GM20431 (cell line): Measurements from ENCODE around the gene DLK1.

Experiments
- in situ Hi-C: fragments of 300-500 bp; cut with MseI, MboI; formaldehyde crosslinking; loops from one replicate; pipeline ENCODE4 v1.15.0; 2020; ENCODE audit warnings: low sequenced_read_pairs; ENCODE audit not compliant: unreplicated experiment

Gene DLK1

DNA sequence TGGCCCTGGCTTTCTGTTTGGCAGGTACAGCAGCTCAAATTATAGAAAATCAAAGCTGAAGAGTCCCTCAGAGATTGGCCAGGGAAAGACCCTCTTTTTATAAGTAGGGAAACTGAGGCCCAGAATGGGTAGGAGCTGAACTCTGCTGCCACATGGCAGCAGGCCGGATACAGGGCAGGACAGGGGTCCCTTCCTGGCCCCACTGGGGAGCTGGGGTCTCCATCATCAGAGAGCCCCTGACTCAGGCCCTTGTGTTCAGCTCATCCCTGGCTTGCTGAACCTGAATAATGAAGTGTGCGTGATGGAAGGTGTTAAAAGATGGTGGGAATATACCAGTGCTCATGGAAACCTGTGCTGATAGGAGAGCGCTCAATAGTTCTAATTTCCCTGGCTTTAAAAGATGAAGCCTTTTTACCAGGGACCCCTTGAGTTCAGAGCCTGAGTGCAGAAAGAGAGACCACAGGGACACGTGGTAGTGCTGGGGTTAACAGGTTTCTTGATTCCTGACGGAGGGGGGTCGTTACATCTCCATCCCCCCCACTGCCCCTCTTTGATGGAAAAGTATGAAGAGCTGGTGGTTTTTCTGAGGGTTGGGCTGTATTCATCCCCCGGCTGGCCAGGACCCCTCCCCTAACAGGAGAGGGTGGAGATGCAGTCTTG, 4.4 kb downstream of the DLK1 start:
- in situ Hi-C loops, result no loop called here

DNA sequence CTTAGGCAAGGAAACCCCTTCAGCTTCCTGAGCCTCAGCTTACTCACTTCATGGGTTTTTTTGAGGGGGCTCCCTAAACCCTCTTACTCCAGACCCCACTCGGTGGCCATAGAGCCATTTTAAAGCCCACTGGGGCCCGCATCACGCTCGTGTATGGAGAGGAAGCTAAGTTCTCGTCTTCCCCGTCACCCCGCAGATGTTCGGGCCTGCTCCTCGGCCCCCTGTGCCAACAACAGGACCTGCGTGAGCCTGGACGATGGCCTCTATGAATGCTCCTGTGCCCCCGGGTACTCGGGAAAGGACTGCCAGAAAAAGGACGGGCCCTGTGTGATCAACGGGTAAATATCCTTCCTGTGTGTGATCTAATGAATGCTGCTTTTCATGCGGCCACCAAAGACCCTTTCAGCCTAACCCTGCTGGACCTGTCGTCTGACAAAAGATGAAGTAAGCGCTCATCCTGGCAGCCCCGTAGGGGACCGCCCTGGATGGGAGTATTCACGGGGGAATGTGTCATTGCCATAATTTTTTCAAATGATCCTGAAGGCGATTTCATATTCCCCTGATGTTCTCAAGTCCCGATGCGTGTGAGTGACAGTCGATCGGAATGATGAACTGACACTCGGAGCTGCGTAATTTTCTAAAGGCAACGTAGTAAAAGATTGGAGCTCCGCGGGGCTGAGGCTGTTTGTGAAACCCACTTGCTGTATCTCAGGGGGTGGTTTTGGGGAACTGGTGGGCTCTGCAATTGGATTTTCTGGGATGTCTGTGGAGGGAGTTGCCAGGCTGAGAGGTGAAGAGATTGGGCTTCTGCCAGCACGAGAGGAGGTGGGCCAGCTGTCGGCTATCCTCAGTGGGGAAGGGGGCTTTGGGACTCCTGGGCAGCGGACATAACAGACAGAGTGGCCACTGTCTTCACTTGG, 5.4 kb downstream of the DLK1 start:
- in situ Hi-C loops, result no loop called here

DNA sequence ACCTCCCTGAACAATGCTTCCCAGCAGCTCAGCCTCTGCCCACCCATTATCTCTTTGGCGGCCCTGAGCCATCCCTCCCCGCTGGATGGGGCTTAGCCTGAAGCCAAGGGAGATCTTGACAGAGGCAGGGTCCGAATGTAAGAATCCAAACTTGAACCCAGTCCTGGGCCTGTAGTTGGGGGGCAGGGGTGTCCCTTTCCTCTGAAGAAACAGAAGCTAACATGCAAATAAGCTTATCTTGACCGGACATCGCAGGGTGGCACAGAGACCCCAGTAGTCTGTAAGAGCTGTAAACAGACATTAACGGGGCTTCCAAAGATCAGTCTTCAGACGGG, 6.0 kb downstream of the DLK1 start:
- in situ Hi-C loops, result no loop called here

DNA sequence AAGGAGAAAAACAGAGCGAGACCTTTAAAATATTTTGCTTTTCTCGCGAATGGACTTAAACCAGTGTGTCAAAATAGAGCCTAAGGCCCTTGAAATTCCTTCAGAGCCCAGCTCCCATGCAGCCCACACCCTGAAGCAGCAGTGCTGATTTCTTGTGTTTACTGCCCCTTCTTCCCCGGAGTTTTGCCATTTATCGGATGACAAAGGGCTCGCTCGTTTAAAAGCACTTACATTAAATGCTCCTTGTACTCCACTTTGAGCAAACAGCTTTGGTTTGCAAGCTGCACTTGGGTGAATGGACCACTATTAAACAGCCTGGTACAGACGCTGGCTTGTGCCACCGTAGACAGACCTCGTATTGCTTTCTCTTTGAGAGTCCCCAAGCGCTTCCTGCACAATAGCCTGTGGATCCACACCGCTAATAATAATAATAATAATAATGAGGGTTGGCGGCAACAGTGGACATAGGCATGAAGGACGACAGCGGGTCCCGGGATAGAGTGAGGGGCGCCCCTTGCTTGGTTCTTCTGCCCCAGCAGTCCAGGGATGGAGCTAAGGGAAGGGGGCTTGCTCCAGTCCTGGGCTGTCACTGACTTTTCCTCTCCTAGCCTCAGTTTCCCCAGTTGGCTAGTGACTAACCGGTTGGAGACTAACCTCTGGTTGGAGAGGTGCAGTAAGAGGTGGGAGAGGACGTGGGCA, 6.6 kb downstream of the DLK1 start:
- in situ Hi-C loops, result no loop called here

DNA sequence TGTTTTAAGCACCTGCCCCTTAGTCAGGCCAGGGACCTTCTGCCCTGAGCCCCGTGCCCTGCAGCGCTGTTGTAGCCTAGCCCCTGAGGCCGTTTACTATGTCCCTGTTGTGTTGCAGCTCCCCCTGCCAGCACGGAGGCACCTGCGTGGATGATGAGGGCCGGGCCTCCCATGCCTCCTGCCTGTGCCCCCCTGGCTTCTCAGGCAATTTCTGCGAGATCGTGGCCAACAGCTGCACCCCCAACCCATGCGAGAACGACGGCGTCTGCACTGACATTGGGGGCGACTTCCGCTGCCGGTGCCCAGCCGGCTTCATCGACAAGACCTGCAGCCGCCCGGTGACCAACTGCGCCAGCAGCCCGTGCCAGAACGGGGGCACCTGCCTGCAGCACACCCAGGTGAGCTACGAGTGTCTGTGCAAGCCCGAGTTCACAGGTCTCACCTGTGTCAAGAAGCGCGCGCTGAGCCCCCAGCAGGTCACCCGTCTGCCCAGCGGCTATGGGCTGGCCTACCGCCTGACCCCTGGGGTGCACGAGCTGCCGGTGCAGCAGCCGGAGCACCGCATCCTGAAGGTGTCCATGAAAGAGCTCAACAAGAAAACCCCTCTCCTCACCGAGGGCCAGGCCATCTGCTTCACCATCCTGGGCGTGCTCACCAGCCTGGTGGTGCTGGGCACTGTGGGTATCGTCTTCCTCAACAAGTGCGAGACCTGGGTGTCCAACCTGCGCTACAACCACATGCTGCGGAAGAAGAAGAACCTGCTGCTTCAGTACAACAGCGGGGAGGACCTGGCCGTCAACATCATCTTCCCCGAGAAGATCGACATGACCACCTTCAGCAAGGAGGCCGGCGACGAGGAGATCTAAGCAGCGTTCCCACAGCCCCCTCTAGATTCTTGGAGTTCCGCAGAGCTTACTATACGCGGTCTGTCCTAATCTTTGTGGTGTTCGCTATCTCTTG, 7.6 kb downstream of the DLK1 start:
- in situ Hi-C loops, result no loop called here

DNA sequence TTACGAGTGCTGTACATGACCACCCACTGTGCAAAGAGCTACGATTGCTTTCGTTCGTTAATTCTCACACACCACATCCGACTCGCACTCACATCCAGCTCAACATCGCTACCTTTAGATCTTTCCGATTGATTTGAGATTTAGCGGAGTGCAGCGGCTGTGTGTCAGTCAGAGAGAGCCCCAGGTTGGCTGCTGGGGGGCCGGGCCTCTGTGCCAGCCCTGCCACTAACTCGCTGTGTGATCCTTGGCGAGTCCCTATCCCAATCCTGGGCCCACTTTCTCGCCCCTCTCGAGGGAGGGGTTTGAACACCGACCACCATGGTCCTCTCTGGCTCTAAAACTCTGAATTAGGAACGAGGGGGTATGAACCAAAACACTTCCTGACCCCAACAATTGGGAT, 8.6 kb downstream of the DLK1 start:
- in situ Hi-C loops, result no loop called here

DNA sequence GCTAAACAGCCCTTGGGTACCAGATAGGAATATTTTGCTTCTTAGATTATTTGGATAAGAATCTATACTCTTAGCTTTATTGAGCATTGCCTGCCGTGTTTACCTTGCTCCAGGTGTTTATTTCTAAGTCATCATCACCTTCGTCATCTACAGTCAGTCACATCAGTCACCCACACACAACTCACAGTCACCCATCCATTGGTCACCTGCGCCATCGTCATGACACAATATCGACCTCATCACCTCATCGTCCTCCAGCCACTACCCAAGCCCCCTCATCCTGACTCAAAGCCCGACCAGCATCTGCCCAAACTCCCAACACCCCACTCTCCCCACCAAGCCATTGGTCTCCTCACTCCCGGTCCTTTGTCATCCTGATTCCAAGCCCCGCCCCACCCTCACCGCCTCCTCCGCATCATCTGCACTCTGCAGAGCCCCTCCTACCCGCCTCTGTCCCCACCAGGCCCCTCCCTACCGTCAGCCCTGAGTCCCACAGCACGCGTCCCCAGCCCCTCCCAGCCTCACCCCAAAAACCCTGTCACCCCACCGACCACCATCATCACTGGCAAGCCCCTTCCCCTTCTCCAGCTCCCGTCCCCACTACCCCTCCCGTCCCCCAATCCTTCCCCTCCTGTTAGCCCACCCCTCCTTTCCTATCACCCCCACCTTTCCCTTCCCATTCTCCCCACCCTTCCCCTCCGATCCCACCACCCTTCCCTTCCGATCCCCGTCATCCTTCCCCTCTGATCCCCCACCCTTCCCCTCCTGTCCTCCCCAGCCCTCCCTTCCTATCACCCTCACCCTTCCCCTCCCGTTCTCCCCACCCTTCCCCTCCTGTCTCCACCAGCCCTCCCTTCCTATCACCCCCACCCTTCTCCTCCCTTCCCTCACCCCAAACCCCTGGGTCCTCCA, 9.8 kb downstream of the DLK1 start:
- in situ Hi-C loops, result no loop called here

DNA sequence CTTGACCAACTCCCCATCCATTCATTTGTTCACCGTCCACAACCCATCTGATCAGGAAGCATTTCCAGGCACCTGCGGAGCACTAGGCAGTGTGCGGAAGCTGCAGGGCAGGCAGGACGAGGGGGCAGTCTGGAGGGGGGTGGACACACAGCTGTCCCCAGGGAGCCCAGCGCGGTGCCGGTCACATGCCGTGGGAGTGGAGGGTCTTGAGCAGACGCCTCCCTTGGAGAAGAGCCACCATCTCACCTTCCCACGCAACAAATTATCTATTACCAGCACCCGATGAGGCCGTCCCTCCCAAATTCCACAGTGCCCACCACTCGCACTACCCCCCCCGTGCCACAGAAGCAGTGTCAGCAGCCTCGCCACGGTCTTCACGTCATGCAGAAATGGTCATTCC, 10.8 kb downstream of the DLK1 start:
- in situ Hi-C loops, result no loop called here

DNA sequence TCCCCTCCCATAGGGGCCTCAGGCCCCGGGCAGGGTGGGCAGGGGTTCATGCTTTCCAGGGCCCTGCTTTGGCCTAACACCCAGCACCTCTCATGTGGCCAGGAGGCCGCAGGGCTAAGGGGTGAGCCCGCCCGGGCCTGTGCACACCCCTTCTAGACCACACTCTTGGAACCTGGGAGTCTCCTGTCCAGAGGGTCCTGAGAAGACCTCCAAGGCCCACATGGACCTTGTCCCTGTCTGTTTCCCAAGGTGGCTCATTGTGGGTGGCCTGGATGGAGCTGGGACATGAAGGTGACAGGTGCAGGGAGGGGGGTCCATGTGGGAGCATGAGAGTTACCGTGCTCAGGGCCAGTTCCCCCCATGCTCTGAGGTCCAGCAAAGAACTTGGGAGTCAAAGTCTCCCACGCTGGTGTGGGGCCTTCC, 11.6 kb downstream of the DLK1 start:
- in situ Hi-C loops, result no loop called here

DNA sequence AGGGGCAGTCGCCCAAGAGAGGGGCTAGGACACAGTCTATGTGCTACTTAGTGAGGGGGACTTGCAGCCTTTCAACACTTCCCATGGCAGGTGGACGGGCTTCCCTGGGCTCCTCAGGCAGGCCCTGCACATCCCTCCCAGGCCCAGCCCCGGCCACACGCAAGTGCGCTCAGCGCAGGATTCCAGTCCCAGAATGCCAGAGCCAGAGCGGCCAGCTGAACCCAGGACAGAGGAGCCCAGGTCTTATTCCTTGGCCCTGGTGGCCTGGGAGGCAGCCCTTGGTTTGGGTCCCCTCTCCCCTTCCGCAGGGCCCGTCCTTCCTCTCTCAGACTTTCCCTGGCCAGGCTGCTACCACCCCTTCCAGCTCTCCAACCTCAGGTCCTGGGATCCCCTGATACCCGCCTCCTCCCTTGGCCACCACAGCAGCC, 12.0 kb downstream of the DLK1 start:
- in situ Hi-C loops, result no loop called here

DNA sequence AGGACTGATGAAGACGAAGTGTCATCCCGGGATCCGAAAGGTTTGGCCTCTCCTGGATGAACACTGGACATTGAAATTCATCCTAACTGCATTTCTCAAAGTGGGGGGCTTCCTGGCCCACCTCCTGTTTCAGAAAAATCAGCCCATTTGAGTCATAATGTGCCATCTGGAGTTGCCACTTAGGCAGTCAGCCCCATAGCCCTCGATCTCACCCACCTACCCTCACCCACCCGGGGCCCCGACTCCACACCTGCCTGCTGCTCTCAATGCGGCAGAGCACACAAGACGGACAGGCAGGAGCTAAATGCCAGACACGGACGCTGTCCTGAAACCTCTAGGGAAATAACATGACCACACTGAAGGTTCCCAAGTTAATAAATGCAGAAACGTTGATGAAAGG, 12.6 kb downstream of the DLK1 start:
- in situ Hi-C loops, result no loop called here

DNA sequence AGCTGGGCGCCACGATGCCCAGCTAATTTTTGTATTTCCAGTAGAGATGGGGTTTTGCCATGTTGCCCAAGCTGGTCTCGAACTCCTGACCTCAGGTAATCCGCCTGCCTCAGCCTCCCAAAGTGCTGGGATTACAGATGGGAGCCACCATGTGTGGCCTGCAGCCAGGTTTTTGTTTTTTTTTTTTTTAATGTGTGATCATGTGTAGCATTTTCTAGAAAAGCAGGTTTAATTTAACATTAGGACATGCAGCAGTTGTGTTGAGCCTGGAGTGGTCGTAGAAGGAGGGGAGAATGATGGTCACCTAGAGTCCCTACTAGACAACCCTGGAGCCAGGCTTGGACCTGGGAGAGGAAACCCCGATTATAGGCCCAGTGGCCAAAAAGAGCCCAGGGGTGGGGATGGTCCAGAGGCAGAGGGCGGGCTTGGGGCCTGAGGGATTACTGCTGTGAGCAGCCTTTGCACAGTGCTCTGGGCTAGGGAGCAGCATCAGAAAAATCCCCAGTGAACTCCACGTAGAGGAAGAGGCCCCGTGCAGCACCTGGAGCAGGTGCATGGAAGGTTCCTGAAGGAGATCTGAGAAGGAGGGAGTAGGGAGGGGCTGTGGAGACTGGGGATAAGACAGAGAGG, 13.6 kb downstream of the DLK1 start:
- in situ Hi-C loops, result no loop called here

DNA sequence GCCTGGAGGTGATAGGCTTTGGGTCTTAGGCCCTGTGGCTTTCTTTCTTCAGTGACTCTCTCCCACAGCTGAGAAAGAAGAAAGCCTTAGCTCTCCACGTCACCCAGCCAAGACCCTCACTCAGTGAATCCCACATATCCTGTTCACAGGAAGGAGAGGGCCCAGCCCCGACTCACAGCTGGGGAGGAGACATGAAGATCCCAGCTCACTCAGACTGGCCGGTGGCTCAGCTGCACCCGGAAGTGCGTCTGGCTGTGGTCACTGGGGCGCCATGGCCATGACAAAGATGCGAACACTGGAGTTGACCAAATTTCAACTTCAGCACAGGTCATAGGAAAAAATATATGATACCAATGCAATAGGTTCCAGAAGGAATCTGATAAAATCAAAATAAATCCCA, 14.2 kb downstream of the DLK1 start:
- in situ Hi-C loops, result no loop called here

DNA sequence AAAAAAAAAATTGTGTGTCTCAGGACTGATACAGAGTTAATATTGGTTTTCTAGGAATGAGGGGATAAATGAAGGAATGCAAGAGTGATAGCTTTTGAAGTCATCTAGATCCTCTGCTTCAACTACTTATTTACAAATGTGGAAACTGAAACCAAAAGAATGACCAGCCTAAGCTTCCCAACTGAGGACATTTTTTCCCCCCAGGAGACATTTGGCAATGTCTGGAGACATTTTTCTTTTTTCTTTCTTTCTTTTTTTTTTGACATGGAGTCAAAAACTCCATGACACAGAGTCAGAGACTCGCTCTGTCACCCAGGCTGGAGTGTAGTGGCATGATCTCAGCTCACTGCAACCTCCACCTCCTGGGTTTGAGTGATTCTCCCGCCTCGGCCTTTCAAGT, 15.3 kb downstream of the DLK1 start:
- in situ Hi-C loops, result no loop called here

DNA sequence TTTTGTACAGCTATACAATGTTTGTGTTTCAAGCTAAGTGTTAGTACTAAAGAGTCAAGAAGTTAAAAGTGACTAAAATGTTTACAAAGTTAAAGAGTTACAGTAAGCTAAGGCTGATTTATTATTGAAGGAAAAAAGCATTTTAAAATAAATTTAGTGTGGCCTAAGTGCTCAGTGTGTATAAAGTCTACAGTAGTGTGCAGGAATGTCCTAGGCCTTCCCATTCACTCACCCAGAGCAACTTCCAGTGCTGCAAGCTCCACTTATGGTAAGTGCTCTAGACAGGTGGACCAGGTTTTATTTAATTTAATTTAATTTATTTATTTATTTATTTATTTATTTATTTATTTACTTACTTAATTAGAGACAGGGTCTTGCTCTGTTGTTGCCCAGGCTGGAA, 19.6 kb downstream of the DLK1 start:
- in situ Hi-C loops, result no loop called here

DNA sequence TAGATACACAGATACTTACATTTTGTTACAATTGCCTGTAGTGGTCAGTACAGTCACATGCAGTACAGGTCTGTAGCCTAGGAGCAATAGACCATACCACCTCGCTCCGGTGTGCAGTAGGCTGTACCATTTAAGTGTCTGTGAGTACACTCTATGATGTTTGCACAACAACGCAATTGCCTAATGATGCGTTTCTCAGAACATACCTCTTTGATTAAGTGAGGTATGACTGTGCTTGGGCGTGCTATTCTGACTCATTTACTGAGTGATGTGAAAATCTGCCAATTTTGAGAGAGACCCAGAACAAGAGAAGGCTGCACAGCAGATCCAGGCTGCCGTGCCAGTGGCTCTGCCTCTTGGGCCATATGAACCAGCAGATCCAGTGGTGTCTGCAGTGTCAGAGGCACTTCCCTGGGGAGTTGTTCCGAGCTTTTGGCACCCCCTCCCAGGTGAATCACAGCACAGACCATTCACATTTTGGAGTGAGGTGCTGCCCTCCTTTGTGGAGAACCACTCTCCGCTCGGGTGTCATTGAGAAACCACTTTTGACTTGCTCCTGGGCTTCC, 20.4 kb downstream of the DLK1 start:
- in situ Hi-C loops, result no loop called here

DNA sequence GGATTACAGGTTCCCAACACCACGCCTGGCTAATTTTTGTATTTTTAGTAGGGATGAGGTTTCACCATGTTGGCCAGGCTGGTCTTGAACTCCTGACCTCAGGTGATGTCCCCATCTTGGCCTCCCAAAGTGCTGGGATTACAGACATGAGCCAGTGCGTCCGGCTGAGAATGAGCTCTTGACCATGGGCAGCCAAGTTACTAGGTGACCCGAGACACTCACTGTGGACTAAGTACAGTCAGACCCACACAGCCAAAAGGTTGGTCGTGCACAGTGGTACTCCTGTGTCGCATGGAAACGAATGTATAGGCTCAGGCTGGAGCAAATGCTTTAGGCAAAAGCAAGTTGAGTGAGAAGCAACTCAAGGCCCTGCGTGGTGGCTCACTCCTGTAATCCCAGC, 21.0 kb downstream of the DLK1 start:
- in situ Hi-C loops, result no loop called here

DNA sequence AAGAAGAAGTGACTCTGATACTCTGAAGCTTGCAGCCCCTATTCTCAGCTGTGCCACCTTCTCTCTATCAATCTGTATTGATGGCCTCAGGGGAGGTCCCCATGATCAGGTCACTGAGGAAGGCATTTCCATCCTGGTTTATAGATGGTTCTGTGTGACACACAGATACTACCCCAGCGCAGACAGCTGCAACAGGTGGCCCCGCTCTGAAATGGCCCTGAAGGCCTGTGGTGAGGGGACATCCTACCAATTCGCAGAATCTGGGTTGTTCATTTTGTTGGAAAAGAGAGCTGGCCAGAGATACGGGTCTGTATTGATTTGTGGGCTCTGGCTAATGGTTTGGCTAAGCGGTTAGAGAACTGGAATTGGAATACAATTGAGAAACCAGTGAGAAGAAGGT, 21.7 kb downstream of the DLK1 start:
- in situ Hi-C loops, result no loop called here
